NCI-H2227 treated with DMSO at 0.1 percent for 48 hours (cell line): ENCODE measurements around the gene DOCK3.

Experiments
- DNase-seq: peaks from one replicate; lab custom pipeline; 2025; lab: John Stamatoyannopoulos, UW

Gene DOCK3

GRCh38 chr3:51426921-51427320, 752.2 kb downstream of the DOCK3 start:
- no peak for DNase-seq

- DNase-seq = no peak
Observed at GRCh38 chr3:51429138-51429537, 754.4 kb downstream of the DOCK3 start.
